Spleen (tissue), 11 donors: ENCODE results near the gene POU2F1. TPM values are rescaled to one million over a fixed set of nuclear protein-coding genes. Genes with fewer than 3 reads are reported as not detected.

Source experiments
- DNase-seq: peaks from one replicate; pipeline ENCODE4 v3.0.0-alpha.2; 2020
- H3K27ac ChIP-seq, 8 donors: fragments of 200-600 bp; sonication (generic) in 7 of 8; 1 replicate in 4 of 8; 2 replicates in 4 of 8; pipeline versions ENCODE4 v1.5.0 to v1.8.0; 2016 to 2021; ENCODE audit warnings: inconsistent platforms in 4 of 8, mild to moderate bottlenecking in 4 of 8, moderate library complexity in 1 of 8
- H3K27me3 ChIP-seq, 7 donors: fragments of 200-600 bp; sonication (generic) in 6 of 7; replicated peaks in 1 of 7; 1 replicate in 4 of 7; 2 replicates in 3 of 7; pipeline versions ENCODE4 v1.5.0 to v1.8.0; 2016 to 2021; ENCODE audit warnings: inconsistent platforms in 3 of 7, mild to moderate bottlenecking in 1 of 7
- H3K36me3 ChIP-seq, 6 donors: fragments of 200-600 bp; sonication (generic) in 5 of 6; 1 replicate in 4 of 6; 2 replicates in 2 of 6; pipeline versions ENCODE4 v1.5.0 to v1.8.0; 2016 to 2021; ENCODE audit warnings: inconsistent platforms in 2 of 6
- H3K4me1 ChIP-seq, 6 donors: fragments of 200-600 bp; sonication (generic) in 5 of 6; 1 replicate in 3 of 6; 2 replicates in 3 of 6; pipeline versions ENCODE4 v1.5.0 to v1.8.0; 2016 to 2021; ENCODE audit warnings: inconsistent platforms in 3 of 6
- H3K4me3 ChIP-seq, 8 donors: fragments of 200-600 bp; sonication (generic) in 7 of 8; 1 replicate in 4 of 8; 2 replicates in 4 of 8; pipeline versions ENCODE4 v1.5.0 to v1.8.0; 2016 to 2021; ENCODE audit warnings: inconsistent platforms in 4 of 8, mild to moderate bottlenecking in 4 of 8, moderate library complexity in 2 of 8
- H3K9me3 ChIP-seq, 8 donors: fragments of 200-600 bp; sonication (generic) in 7 of 8; 1 replicate in 4 of 8; 2 replicates in 4 of 8; pipeline versions ENCODE4 v1.5.0 to v1.8.0; 2016 to 2021; ENCODE audit warnings: inconsistent platforms in 4 of 8
- POLR2A ChIP-seq, 3 donors: fragments of 450-650 bp; IDR thresholded peaks; one replicate each; pipeline ENCODE4 v1.5.1; 2017; ENCODE audit warnings: antibody characterized with exemption in 3 of 3, mild to moderate bottlenecking in 1 of 3
- POLR2AphosphoS5 ChIP-seq, 3 donors: sonication (generic); formaldehyde crosslinking; IDR thresholded peaks; one replicate each; pipeline ENCODE4 v1.5.1; 2017; ENCODE audit warnings: antibody characterized with exemption in 3 of 3
- WGBS, 5 donors: extraction: QIAGEN DNeasy Blood & Tissue Kit in 3 of 5; methylation state at CpG; one replicate each; pipeline versions ENCODE4 v1.1.5 to v1.1.7; 2013 to 2018; 5-methylcytosine and 5-hydroxymethylcytosine counted together
- intact Hi-C: fragments of 100-400 bp; cut with DNase I; formaldehyde crosslinking; loops from one replicate; pipeline ENCODE4 v1.15.0; 2023; ENCODE audit warnings: low total_unique reads
- polyA plus RNA-seq, 3 donors: library from polyadenylated mRNA; stranded (reverse); fragments of 200-250 nt; gene quantifications; one replicate each; pipeline ENCODE4 v1.2.1, GENCODE V29; 2013
- total RNA-seq, 7 donors: library from RNA; depleted of rRNA in 3 of 7; stranded (reverse); fragments of >200 nt in 3 of 7; fragmentation: NEBNext Ultra II Directional in 4 of 7; extraction: Animal tissue kit (Norgen Biotek cat#: 25700) in 4 of 7; gene quantifications; one replicate each; pipeline versions ENCODE4 v1.1.0 to v1.2.1, GENCODE V29; 2016 to 2021
- TF ChIP-seq, protein P1 (sequence below), 11 experiments: fragments of 200-600 bp in 7 of 11; fragments of 450-650 bp in 4 of 11; sonication (generic) in 4 of 11; IDR thresholded peaks in 8 of 11; conservative IDR thresholded peaks in 3 of 11; 1 replicate in 7 of 11; 2 replicates in 4 of 11; pipeline versions ENCODE4 v1.4.0 to v1.8.0; 2016 to 2021; ENCODE audit warnings: antibody characterized with exemption in 11 of 11, inconsistent platforms in 4 of 11, mild to moderate bottlenecking in 1 of 11
- donor health status: healthy with polysubstance abuse.
- donor health status: DM: no; HTN: no; CAD: no; lungs with moderate emphysema.
- donor health status: DM: no; HTN: no; CAD: no.
- donor health status: Bipolar disorder and iron deficiency.
- donor health status: healthy.
- donor health status: DM: no; HTN: no; CAD: no.
- donor health status: DM: yes; HTN: yes; CAD: no.

Gene POU2F1
- total and polyA plus RNA-seq, 10 donors, result 1.8 to 60.3 (median 27.4) TPM

DNA sequence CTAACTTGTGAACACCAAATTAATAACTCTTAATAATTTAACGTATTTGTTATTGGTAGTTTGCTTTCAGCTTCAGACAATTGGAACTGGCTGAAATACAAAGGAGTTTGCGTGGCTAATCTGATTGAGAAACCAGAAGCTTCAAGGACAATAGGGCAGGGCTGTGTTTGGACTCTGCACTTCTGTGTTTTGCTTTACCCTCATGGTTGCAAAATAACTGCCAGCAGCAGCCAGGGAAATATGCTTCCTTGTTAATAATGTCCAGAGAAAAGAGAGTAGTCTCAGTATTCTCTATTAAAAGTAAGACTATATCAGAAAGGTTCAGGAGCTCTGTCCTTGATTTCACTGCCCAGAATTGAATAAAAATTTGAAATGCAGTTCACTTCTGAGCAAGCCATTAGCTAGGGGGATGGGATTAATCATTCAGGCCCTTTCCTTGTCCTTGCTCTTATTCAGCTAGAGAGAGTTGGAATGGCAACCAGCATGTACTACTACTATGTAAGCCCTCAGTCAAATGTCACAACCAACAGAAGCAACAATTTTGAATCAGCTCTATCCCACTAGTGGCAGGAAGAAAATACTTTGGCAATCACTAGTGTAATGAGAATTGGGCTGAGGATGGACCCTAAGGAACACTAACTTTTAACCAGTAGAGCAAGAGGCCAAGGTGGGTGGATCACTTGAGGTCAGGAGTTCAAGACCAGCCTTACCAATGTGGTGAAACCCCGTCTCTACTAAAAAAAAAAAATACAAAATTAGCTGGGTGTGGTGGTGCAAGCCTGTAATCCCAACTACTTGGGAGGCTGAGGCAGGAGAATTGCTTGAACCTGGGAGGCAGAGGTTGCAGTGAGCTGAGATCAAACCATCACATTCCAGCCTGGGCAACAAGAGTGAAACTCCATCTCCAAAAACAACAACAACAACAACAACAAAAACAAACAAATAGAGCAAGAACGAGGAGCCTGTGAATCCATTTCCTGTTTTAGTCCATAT lies 76.8 kb downstream of the POU2F1 start:
- Histone ChIP-seq H3K27me3 (no peaks in the 10 kb centered on the region), H3K4me1 (peaks cover 0 to 51% (median 21%) of the 10 kb centered on the region in 6 donors), H3K9me3 (no peaks in the 10 kb centered on the region), H3K36me3 (no peaks in the 10 kb centered on the region), H3K4me3 (no peak overlapping the region), H3K27ac (peak overlapping the region in 6 of 8 donors; percentile 6 to 81 (median 58))
- DNase-seq, result no peak
- WGBS, 5 donors, result 30 to 66% (median 42%) methylated on average over 4 of the region's 4 CpGs
- intact Hi-C loops, result no loop called here
- TF ChIP-seq, protein P1, sequence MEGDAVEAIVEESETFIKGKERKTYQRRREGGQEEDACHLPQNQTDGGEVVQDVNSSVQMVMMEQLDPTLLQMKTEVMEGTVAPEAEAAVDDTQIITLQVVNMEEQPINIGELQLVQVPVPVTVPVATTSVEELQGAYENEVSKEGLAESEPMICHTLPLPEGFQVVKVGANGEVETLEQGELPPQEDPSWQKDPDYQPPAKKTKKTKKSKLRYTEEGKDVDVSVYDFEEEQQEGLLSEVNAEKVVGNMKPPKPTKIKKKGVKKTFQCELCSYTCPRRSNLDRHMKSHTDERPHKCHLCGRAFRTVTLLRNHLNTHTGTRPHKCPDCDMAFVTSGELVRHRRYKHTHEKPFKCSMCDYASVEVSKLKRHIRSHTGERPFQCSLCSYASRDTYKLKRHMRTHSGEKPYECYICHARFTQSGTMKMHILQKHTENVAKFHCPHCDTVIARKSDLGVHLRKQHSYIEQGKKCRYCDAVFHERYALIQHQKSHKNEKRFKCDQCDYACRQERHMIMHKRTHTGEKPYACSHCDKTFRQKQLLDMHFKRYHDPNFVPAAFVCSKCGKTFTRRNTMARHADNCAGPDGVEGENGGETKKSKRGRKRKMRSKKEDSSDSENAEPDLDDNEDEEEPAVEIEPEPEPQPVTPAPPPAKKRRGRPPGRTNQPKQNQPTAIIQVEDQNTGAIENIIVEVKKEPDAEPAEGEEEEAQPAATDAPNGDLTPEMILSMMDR (IDR thresholded peaks at IDR 0.05 in 8 of 11, conservative IDR thresholded peaks at IDR 0.05 in 3 of 11), result no peak
- TF ChIP-seq POLR2A (IDR thresholded peaks at IDR 0.05), result no peak
- TF ChIP-seq POLR2AphosphoS5 (IDR thresholded peaks at IDR 0.05), result no peak

DNA sequence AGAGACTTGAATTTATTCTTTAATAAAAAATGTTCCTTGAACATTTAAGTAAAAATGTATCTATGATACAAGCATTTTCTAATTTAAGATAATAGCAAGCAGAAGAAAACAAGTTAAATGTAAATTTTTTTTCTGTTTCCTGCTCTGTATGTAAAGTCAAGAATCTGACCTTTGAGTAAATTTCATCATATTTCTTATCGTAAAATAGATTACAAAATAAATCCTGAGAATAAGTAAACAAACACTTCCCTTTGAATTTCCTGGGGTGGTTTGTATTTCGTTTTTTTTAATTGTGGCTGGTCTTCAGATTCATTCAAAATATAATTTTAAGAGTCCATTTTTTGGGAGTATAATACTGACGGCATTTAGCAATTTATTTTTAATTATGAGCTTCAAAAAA lies 77.6 kb downstream of the POU2F1 start:
- intact Hi-C loops, result no loop called here
- no peaks in the 10 kb centered on the region for H3K9me3 ChIP-seq
- H3K27me3 ChIP-seq, result no peaks in the 10 kb centered on the region
- peak overlapping the region in 4 of 8 donors; percentile 17 to 81 (median 72) for H3K27ac ChIP-seq
- peaks cover 0 to 51% (median 19%) of the 10 kb centered on the region in 6 donors for H3K4me1 ChIP-seq
- DNase-seq, result no peak
- TF ChIP-seq, protein P1 (IDR thresholded peaks at IDR 0.05 in 8 of 11, conservative IDR thresholded peaks at IDR 0.05 in 3 of 11), result no peak
- TF ChIP-seq POLR2AphosphoS5 (IDR thresholded peaks at IDR 0.05) (no peak), POLR2A (IDR thresholded peaks at IDR 0.05) (no peak)
- H3K4me3 ChIP-seq, result no peak overlapping the region
- WGBS, 5 donors, result 42 to 70% (median 57%) methylated on average over 3 of the region's 3 CpGs
- no peaks in the 10 kb centered on the region for H3K36me3 ChIP-seq

DNA sequence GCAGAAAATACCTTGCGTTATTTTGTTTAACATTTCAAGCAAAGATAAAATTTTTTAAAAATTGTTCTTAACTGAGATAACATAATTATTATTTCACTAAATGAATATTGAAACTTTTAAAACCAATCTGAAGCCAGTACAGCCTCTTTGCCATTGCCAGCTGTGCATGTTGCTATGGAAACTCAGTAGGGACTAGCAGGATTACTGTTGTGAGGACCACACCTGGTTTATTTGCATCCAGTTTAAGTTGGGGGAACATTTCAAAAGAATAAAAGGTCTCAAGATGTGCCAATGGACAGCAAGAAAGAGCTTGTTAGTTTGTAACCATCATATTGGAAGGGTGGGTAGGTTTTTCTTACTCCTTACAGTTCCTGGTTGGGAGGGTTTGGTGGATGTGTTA lies 80.7 kb downstream of the POU2F1 start:
- WGBS, 5 donors, result 95 to 100% (median 97%) methylated on average over 1 of the region's 1 CpG
- intact Hi-C loops, result no loop called here
- H3K36me3 ChIP-seq, result no peaks in the 10 kb centered on the region
- DNase-seq, result no peak
- peaks cover 0 to 36% (median 19%) of the 10 kb centered on the region in 6 donors for H3K4me1 ChIP-seq
- no peaks in the 10 kb centered on the region for H3K9me3 ChIP-seq
- H3K27ac ChIP-seq, result no peak overlapping the region
- no peak overlapping the region for H3K4me3 ChIP-seq
- TF ChIP-seq POLR2A (IDR thresholded peaks at IDR 0.05) (no peak), POLR2AphosphoS5 (IDR thresholded peaks at IDR 0.05) (no peak)
- TF ChIP-seq, protein P1 (IDR thresholded peaks at IDR 0.05 in 8 of 11, conservative IDR thresholded peaks at IDR 0.05 in 3 of 11), result no peak
- H3K27me3 ChIP-seq, result no peaks in the 10 kb centered on the region

DNA sequence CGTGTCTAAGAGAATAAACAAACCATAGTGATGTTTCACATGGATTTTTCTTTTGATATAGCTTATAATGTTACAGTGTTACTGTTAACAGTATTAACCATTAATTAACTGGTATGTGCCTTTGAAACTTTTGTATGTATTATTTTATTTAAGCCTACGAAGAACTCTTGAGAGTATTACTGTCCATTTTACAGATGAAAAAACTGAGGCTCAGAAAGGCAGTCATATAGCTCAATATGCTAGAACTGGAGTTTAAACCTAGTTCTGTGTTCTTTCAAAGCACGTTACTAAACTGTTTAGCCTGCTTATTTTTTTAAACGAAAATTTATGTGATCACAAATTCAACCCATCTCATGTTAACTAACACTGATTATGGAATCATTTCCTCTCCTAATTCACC lies 83.5 kb downstream of the POU2F1 start:
- Histone ChIP-seq H3K4me3 (no peak overlapping the region), H3K9me3 (no peaks in the 10 kb centered on the region), H3K36me3 (no peaks in the 10 kb centered on the region), H3K27me3 (no peaks in the 10 kb centered on the region), H3K27ac (no peak overlapping the region), H3K4me1 (peaks cover 0 to 16% (median 3%) of the 10 kb centered on the region in 6 donors)
- intact Hi-C loops, result no loop called here
- TF ChIP-seq, protein P1 (IDR thresholded peaks at IDR 0.05 in 8 of 11, conservative IDR thresholded peaks at IDR 0.05 in 3 of 11), result no peak
- TF ChIP-seq POLR2AphosphoS5 (IDR thresholded peaks at IDR 0.05) (no peak), POLR2A (IDR thresholded peaks at IDR 0.05) (no peak)
- DNase-seq, result no peak
- WGBS, 5 donors, result 94 to 97% (median 95%) methylated on average over 4 of the region's 4 CpGs
